NCI-H748 treated with DMSO at 0.1 percent for 48 hours (cell line): ENCODE measurements around the gene DUS2.
"Not testable (repeated sequence)": the region's sequence is repeated elsewhere in the genome, so short reads cannot be mapped to it uniquely, and the experiment has no call there.

Experiments used
- DNase-seq: peaks from one replicate; lab custom pipeline; 2025; lab: John Stamatoyannopoulos, UW

DUS2 gene

DNA sequence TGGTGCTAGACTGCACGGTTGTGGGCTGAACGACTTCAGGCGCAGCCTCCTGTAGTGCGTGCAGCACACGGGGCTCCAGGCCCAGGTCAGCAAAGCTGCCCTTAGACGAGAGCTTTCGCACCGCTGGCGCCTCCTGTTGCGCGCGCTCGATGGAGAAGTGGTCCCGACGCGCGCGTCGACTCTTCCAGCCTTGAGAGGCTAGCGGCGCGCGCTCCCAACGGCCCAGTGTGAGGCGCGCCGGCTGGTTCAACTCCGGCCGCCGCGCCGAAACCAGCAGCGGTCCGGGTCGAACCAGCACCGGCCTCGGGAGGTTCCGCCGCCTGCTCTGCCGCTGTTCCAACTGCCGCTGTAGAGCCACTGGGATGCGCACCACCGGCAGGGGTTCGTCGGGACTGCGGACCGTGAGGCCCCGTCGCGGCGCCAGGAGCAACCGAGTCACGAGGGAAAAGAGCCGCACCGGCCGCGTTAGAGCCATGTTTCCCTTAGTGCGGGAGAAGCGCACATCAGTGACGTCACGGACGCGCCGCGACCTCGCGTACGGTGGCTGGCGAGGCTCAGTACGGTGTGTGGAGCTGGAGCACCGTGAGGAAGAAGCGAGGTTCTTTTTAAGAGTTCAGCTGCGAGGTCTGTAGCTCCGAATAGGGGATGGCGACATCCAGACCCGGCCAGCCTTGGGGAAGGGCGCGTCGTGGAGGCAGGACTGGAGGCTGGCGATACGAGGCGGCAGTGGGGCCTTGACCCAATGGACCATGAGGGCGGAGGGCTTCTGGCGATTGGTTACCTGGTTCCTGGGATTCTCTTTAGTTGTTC, at the start of gene DUS2, which contains the start of gene DDX28:
Gene DUS2 (plus strand): TSS at position 557 of the 810 bp plus-strand sequence. CDS start 14,740 bp downstream, outside the sequence.
Gene DDX28 (minus strand): TSS at position 505 of the 810 bp plus-strand sequence. CDS start 30 bp downstream, at position 475.
- peak; percentile 48 for DNase-seq

GRCh38 chr16:67975321-67976105, 47.6 kb upstream of the DUS2 start:
- no peak for DNase-seq

DNA sequence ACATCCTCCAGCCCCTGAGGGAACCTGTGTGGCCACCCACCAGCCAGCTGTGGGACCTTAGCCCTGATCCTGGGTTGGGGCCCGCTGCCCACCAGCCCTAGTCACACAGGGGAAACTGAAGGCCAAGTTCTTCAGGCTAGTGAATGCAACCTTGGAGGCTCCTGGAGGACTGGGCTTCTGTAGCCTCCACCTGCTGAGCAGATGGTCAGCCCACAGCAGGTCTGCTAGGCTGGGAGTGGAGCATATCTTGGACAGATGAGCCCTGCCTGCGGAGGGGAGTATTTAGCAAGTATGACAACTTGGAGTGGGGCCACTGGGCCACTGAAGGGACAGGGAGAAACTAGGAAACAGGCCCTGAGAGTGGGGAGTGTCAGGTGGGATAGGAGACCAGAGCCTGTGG, 46.9 kb upstream of the DUS2 start:
- DNase-seq: no peak

- no peak for DNase-seq
These were observed 46.1 kb upstream of the DUS2 start for GRCh38 chr16:67977005-67977404.

- no peak for DNase-seq
These were observed 45.4 kb upstream of the DUS2 start for GRCh38 chr16:67977469-67978227.

GRCh38 chr16:67979955-67980678, 43.0 kb upstream of the DUS2 start, which contains the start of gene DPEP3:
TSS of gene DPEP3 (minus strand) at chr16:67980499. CDS start at chr16:67980380, 119 bp downstream.
- no peak for DNase-seq

- DNase-seq: no peak
These were observed 40.9 kb upstream of the DUS2 start for GRCh38 chr16:67982011-67982696.

- DNase-seq: no peak
These were observed 36.1 kb upstream of the DUS2 start for GRCh38 chr16:67986949-67987348.

DNA sequence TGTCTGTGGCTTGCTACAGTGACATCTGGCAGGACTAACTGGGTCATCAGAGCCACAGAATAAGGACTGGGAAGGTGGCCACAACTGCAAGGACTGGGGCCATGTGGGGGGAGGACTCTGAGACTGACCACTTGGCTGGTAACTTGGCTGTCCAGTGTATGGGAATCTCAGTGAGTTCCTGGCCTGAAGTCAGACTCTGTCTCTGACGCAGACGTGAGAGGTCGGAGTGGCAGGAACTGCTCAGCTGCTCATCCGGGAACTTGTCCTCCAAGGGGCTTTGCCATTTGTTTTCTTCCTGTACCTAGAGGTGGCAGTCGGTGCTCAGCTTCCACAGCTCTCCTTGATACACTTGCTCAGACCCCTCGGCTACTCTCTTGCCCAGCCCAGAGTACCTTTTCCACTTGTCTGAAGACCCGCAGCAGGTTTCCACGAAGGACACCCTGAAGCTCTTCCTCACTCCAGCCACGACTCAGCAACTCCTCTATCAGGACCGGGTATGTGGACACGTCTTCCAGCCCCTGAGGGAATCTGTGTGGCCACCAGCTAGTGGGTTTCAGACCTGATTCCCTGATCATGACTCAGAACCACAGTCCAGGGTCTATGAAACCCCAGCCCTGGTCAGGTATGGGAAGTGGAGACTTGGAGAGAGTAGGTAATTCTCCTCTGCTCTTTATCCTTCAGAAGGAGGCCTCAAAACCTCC, 35.5 kb upstream of the DUS2 start:
- no peak for DNase-seq

- no peak for DNase-seq
These were observed 34.4 kb upstream of the DUS2 start for GRCh38 chr16:67988675-67989074.

GRCh38 chr16:67989322-67990017, 33.6 kb upstream of the DUS2 start:
- no peak for DNase-seq

DNA sequence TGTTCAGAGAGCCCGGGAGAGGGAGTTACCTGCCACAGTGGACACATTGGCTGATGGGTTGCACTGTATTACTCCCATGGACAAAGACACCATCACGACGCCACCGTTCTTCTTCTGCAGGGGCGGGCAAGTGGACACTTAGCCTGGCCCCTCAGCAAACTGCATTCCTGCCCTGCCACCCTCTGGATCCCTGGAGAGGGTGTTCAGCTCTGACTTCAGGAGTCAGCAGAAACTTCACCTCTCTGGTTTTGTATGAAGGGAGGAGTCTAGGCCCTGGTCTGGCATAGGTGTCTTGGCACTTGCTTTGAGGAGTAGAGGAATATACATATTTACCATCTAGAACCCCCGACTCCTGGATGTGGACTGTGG, 33.1 kb upstream of the DUS2 start:
- DNase-seq: no peak

GRCh38 chr16:67992661-67993206, 30.4 kb upstream of the DUS2 start:
- no peak for DNase-seq

DNA sequence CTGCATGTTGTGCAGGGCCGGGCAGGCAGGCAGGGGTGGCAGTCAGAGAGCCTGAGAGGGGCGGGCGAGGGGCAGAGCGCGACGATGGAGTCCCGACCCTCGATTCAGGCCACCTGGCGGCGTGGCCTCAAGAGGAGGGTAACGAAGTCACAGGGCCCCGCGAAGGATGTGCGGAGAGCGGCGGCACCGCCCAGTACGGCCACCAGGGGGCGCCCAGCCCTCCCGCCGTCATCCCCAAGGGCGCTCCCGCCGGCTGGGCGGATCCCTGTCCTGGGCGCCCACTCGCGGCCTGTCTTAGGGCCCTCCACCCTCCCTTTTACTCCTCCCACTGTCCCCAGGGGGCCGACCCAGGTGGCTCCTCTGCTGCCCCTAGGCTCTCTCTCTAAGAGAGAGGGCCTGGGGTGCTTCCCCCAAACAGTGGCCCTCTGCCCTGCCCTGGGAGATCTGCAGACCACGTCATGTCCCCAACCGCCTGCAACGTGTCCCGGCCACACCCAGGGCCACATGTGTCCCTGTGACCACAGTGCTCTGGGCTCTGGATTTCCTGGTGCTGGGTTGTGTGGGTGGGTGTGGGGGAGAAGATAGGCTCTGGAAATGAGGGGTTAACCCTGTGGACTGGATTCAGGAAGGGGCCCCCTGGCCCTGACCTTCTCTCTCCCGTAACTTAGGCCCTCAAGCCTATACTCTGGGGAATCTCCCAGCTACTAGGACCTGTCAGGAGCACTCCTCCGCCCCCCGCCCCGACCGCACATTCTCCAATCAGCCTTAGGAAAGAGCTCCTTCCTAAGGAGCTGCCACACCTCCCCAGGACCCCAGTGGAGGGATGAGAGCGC, 29.7 kb upstream of the DUS2 start:
- DNase-seq: peak; percentile 7

DNA sequence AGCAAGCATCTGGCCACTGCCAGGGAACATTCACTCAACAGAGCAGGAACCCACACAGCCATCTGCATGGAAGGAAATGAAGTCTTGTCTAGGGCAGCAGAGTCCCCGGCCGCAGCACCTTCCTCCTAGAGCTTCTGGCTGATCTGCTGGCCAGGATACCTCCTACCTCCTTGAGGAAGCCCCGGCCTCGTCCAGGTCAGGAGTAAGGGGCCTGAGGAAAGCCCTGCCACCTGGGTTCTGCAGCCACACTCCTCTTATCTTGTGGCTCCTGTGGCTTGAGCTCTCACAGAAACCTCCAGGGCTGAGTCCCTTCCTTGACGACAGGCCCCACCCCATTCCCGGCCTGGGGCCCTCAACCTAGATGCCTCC, 29.1 kb upstream of the DUS2 start:
- not testable (repeated sequence) for DNase-seq

DNA sequence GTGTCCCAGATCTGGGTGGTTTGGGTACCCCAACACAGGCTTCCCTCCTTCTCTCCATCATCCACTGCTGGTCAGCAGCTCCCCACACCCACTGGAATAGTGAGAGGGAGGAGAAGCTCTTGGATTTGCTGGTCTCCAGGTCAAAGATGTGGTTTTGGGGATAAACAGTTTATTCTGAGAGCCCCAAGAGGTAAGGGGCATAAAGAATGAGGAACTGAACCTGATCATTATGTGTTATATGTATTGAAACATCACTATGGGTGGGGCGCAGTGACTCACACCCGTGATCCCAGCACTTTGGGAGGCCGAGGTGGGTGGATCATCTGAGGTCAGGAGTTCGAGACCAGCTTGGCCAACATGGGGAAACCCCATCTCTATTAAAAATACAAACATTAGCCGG, 27.7 kb upstream of the DUS2 start:
- no peak for DNase-seq

DNA sequence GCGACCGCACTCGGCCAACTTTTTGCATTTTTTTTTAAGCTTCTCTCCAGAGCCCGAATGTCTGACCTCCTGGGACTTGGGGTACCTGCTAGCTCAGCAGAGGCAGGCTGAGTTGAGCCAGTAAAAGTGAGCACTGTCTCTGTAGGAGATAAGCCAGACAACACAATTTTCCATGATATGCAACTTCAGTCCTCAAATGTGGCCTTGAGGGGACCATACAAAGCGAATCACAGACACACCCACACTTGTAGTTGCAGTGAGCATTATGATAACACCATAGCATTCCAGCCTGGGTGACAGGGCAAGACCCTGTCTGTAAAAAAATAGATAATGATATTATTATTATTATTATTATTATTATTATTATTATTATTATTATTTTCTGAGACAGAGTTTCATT, 26.4 kb upstream of the DUS2 start:
- no peak for DNase-seq

DNA sequence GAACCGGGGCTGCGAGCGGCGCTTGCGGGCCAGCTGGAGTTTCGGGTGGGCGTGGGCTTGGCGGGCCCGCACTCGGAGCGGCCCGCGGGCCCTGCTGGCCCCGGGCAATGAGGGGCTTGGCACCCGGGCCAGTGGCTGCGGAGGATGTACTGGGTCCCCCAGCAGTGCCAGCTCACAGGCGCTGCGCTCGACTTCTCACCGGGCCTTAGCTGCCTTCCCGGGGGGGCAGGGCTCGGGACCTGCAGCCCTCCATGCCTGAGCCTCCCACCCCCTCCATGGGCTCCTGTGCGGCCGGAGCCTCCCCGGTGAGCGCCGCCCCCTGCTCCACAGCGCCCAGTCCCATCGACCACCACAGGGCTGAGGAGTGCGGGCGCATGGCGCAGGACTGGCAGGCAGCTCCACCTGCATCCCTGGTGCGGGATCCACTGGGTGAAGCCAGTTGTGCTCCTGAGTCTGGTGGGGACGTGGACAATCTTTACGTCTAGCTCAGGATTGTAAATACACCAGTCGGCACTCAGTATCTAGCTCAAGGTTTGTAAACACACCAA, 24.8 kb upstream of the DUS2 start:
- not testable (repeated sequence) for DNase-seq
